Peyer's patch (tissue), 4 donors: ENCODE data around the gene MYO3B. TPM values are rescaled to one million over a fixed set of nuclear protein-coding genes. Genes with fewer than 3 reads are reported as not detected.
"Not testable (repeated sequence)": the region's sequence is repeated elsewhere in the genome, so short reads cannot be mapped to it uniquely, and the experiment has no call there.

ENCODE experiments used
- DNase-seq, 3 donors: peaks; one replicate each; pipeline ENCODE4 v3.0.0-alpha.2; 2017 to 2019
- H3K27ac ChIP-seq, 4 donors: fragments of 200-600 bp; sonication (generic); one replicate each; pipeline ENCODE4 v1.5.1; 2016 to 2019
- H3K27me3 ChIP-seq, 2 donors: fragments of 200-600 bp; sonication (generic); one replicate each; pipeline ENCODE4 v1.5.1; 2019
- H3K36me3 ChIP-seq, 3 donors: fragments of 200-600 bp; sonication (generic); one replicate each; pipeline ENCODE4 v1.5.1; 2016 to 2019
- H3K4me1 ChIP-seq, 4 donors: fragments of 200-600 bp; sonication (generic); one replicate each; pipeline ENCODE4 v1.5.1; 2016 to 2019
- H3K4me3 ChIP-seq, 4 donors: fragments of 200-600 bp; sonication (generic); 1 replicate in 3 of 4; 2 replicates in 1 of 4; pipeline ENCODE4 v1.5.1; 2016 to 2019; ENCODE audit warnings: mild to moderate bottlenecking in 1 of 4
- H3K9me3 ChIP-seq, 4 donors: fragments of 200-600 bp; sonication (generic); one replicate each; pipeline ENCODE4 v1.5.1; 2016 to 2019; ENCODE audit warnings: mild to moderate bottlenecking in 1 of 4
- POLR2A ChIP-seq, 2 donors: fragments of 450-650 bp; IDR thresholded peaks; one replicate each; pipeline ENCODE4 v1.5.1; 2017; ENCODE audit warnings: antibody characterized with exemption in 2 of 2, mild to moderate bottlenecking in 2 of 2, moderate library complexity in 2 of 2
- total RNA-seq, 4 donors: library from RNA; depleted of rRNA; stranded (reverse); fragments of >200 nt; gene quantifications; one replicate each; pipeline ENCODE4 v1.1.0, GENCODE V29; 2016
- TF ChIP-seq, protein P1 (sequence below), 6 experiments: fragments of 450-650 bp in 4 of 6; fragments of 200-600 bp in 2 of 6; sonication (generic) in 1 of 6; IDR thresholded peaks; one replicate each; pipeline ENCODE4 v1.5.1; 2017 to 2019; ENCODE audit warnings: antibody characterized with exemption in 6 of 6, mild to moderate bottlenecking in 3 of 6, moderate library complexity in 1 of 6

The MYO3B gene
- total RNA-seq, 4 donors from 2014 or later = not detected

DNA sequence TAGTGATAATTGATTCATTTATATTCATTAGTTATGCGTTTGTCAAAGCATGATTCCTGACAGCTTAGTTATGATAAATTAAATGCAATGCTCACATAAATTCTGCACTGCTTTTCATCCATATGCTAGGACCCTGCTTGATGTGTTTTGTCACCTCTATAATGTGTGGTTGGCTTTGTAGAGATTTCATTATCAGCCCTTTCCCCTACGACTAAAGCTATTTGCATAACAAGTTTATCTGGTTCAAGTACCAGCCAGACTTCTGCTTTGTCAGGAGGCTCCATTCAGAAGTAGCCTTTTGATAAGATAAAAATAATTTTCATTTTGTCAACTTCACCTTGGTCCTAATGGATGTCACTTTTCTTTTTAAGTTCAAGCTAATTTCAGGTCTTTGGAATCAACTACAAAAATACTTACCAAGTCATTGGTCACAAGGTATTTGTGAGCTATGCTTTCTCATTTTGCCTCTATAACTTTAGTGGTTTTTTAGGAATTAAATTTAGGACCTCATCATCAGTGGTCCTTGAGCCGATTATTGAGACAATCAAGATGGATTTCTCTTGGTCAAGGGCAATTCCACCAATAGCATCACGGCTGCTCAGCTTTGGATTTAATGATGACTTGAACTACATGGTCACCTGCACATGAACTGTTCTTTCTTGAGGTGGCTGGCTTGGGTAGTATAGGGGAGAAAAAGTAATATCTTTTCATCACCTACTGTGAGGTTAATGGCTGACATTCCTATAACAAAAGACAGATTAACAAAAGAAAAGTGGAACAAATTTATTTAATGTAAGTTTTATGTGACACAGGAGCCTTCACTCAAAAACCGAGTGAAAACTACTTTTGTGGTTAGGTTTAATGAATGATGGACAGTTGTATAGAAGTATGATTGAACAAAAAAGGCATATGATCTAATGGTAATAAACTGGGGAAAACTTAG lies 162.1 kb downstream of the MYO3B start:
- no peak for DNase-seq
- TF ChIP-seq, protein P1, sequence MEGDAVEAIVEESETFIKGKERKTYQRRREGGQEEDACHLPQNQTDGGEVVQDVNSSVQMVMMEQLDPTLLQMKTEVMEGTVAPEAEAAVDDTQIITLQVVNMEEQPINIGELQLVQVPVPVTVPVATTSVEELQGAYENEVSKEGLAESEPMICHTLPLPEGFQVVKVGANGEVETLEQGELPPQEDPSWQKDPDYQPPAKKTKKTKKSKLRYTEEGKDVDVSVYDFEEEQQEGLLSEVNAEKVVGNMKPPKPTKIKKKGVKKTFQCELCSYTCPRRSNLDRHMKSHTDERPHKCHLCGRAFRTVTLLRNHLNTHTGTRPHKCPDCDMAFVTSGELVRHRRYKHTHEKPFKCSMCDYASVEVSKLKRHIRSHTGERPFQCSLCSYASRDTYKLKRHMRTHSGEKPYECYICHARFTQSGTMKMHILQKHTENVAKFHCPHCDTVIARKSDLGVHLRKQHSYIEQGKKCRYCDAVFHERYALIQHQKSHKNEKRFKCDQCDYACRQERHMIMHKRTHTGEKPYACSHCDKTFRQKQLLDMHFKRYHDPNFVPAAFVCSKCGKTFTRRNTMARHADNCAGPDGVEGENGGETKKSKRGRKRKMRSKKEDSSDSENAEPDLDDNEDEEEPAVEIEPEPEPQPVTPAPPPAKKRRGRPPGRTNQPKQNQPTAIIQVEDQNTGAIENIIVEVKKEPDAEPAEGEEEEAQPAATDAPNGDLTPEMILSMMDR (IDR thresholded peaks at IDR 0.05) = no peak
- TF ChIP-seq POLR2A (IDR thresholded peaks at IDR 0.05) = no peak
- Histone ChIP-seq H3K4me1 (no peaks in the 10 kb centered on the region), H3K4me3 (no peak overlapping the region), H3K9me3 (no peaks in the 10 kb centered on the region), H3K27ac (no peak overlapping the region), H3K36me3 (no peaks in the 10 kb centered on the region), H3K27me3 (no peaks in the 10 kb centered on the region)

DNA sequence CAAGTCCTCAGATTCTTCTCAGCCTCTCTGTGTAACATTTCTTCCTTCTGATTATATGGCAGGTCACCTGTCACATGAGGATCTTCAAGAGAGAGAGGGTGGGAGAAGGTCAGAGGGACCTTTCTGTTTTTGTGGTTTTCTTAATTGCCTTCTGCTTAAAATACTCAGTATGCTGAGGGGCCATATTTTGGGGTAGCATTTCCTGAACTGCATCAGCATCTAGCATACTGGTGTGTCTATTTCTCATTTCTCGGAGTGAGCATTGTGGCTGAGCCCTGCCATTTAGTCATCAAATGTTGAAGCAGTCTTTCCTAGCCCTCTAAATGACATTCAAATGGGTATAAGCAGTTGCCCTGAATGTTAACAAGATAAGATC lies 162.7 kb downstream of the MYO3B start:
- Histone ChIP-seq H3K4me3 (no peak overlapping the region), H3K36me3 (no peaks in the 10 kb centered on the region), H3K4me1 (no peaks in the 10 kb centered on the region), H3K27ac (no peak overlapping the region), H3K27me3 (no peaks in the 10 kb centered on the region), H3K9me3 (no peaks in the 10 kb centered on the region)
- no peak for DNase-seq
- TF ChIP-seq POLR2A (IDR thresholded peaks at IDR 0.05) = no peak
- TF ChIP-seq, protein P1 (IDR thresholded peaks at IDR 0.05) = no peak

DNA sequence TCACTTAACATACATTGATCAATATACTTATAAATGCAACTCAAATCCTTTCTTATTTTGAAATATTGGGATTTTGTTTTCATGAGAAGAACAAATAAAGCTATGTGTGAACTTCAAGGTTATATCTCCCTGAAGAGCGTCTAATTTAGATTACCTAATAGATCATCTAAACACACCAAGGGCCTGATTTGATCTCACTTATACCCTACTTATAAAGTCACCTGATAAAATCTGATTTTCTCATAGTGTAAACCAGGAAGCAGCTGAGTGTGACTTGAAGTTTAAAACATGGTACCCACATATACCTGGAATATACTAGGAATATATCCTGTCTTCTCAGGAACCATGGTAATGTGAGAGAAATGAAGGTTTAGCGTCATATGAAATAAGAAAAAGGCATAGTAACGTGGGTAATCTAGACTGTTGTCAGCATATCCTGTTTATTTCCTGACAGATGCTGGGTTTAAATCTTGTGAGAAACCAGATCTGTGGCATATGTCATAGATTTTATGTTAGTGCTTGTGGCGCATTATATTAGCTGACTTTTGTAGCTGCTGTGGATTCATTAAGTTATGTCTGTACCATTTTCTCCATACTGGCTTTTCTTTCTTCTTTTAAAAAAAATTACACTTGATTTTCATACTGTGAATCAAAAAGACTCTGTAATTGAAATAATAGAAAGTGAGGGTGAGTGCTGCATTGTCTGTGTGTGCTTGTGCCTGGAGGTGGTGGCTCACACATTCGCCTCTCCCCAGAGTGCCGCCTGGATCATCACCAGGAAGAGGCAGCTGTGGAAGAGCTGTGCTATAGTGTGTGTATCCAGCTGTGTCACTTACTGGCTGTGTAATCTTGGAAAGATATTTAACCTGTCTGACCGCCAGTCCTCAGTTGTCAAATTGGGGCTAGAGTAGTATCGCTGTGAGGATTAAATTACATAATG lies 164.0 kb downstream of the MYO3B start:
- no peak for TF ChIP-seq POLR2A (IDR thresholded peaks at IDR 0.05)
- Histone ChIP-seq H3K27me3 (no peaks in the 10 kb centered on the region), H3K9me3 (no peaks in the 10 kb centered on the region), H3K27ac (no peak overlapping the region), H3K4me3 (no peak overlapping the region), H3K36me3 (no peaks in the 10 kb centered on the region), H3K4me1 (no peaks in the 10 kb centered on the region)
- no peak for DNase-seq

DNA sequence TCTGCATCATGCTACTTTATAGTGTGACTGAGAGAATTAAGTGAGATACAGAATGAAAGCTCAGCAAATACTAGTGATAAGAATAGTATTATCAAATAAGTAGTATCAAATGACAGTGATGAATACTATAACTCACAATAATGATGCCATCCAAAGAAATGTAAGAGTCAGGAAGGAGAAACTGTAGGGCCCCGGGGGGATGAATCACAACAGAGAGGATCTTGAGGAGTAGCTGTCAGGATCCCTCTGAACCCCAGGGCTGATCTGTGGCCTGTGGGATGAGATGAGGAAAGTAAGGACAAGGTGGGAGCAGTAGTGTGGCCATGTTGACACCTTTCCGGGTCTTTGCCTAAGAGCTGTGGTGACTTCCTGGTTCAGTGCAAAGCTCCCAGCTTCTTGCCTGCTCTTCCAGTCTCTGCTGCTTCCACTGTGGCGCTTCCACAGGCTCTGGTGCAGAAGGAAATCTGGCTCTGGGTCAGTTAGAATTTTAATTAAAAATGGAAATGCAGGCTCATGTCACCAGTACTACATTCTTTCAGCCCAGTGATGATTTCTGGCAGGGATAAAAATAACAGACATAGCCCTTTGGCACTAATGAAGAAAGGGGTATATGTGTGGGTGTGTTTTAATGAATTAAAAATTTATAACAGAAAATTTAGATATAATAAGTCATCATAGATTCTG lies 166.9 kb downstream of the MYO3B start:
- Histone ChIP-seq H3K27ac (no peak overlapping the region), H3K36me3 (no peaks in the 10 kb centered on the region), H3K4me1 (no peaks in the 10 kb centered on the region), H3K27me3 (no peaks in the 10 kb centered on the region), H3K4me3 (no peak overlapping the region), H3K9me3 (no peaks in the 10 kb centered on the region)
- TF ChIP-seq, protein P1 (IDR thresholded peaks at IDR 0.05) = no peak
- no peak for TF ChIP-seq POLR2A (IDR thresholded peaks at IDR 0.05)
- DNase-seq = no peak

DNA sequence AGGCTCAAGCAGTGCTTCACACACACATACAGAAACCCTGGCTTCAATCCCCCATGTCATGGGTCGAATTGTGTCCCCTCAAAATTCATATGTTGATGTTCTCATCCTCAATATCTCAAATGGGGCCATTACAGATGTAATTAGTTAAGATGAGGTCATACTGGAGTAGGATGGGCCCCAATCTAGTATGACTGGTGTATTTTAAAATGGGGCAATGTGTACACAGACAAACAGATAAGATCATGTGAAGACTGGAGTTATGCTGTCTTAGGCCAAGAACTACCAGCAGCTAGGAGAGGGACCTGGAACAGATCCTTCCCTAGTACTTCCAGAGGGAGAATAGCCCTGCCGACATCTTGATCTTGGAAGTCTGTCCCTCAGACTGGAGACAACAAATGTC lies 167.7 kb downstream of the MYO3B start:
- no peaks in the 10 kb centered on the region for H3K27me3 ChIP-seq
- H3K4me3 ChIP-seq = no peak overlapping the region
- DNase-seq = no peak
- H3K9me3 ChIP-seq = no peaks in the 10 kb centered on the region
- H3K27ac ChIP-seq = no peak overlapping the region
- no peaks in the 10 kb centered on the region for H3K4me1 ChIP-seq
- TF ChIP-seq POLR2A (IDR thresholded peaks at IDR 0.05) = no peak
- TF ChIP-seq, protein P1 (IDR thresholded peaks at IDR 0.05) = no peak
- H3K36me3 ChIP-seq = no peaks in the 10 kb centered on the region

DNA sequence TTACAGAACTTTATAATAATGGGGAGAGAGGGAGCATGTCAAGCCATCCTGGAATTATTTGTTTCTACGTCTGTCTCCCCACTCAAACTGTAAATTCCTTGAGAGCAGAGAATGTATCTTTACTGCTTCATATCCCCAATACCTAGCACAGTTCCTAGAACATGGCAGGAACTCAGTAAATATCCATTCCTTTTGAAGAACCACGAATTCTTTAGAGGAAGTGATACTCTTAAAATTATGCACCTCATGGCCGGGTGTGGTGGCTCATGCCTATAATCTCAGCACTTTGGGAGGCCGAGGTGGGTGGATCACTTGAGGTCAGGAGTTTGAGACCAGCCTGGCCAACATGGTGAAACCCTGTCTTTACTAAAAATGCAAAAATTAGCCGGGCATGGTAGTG lies 171.3 kb downstream of the MYO3B start:
- DNase-seq, H3K4me1 ChIP-seq, H3K4me3 ChIP-seq, H3K27ac ChIP-seq, H3K36me3 ChIP-seq, H3K27me3 ChIP-seq, H3K9me3 ChIP-seq: not testable (repeated sequence)
